K562 (cell line): Measurements from ENCODE around the gene MOGAT2. TPM values are rescaled to one million over a fixed set of nuclear protein-coding genes. Genes with fewer than 3 reads are reported as not detected.

ENCODE experiments used
- MTF1 ChIP-seq: fragments of 250-450 bp; sonication (Bioruptor Pico); IDR thresholded peaks from 2 replicates; pipeline ENCODE4 v1.9.0; 2021; ENCODE audit warnings: moderate library complexity, mild to moderate bottlenecking, inconsistent platforms, borderline replicate concordance
- PML ChIP-seq: IDR thresholded peaks from 2 replicates; pipeline ENCODE4 v1.6.1; 2012; ENCODE audit warnings: low read length, inconsistent platforms
- RNF2 ChIP-seq: sonication (generic); IDR thresholded peaks from 2 replicates; pipeline ENCODE4 v1.6.1; 2016
- ZBTB34 ChIP-seq: fragments of 250-450 bp; sonication (Bioruptor Pico); IDR thresholded peaks from 2 replicates; pipeline ENCODE4 v1.8.0; 2021; ENCODE audit warnings: mild to moderate bottlenecking, moderate library complexity
- polyA plus RNA-seq, 8 experiments: library from polyadenylated mRNA; depleted of rRNA in 4 of 8; stranded (reverse) in 5 of 8; unstranded in 3 of 8; fragments of >200 nt; fragmentation: Nextera tagmentation in 2 of 8; fragmentation: Illumina TruSeq in 1 of 8; extraction: Ambion mirVana in 2 of 8; extraction: Trizol in 1 of 8; gene quantifications; 2 replicates each; pipeline versions ENCODE4 v1.2.1 to v1.2.3, GENCODE V29; 2011 to 2014; ENCODE audit warnings: inconsistent platforms in 1 of 8, missing spikeins in 1 of 8
- total RNA-seq, 7 experiments: library from RNA; depleted of rRNA in 6 of 7; stranded (reverse); fragments of >200 nt in 6 of 7; fragmentation: Illumina TruSeq in 2 of 7; extraction: Trizol in 2 of 7; gene quantifications; 2 replicates each; pipeline versions ENCODE4 v1.2.1 to v1.2.3, GENCODE V29; 2011 to 2021; ENCODE audit warnings: low replicate concordance in 1 of 7
- TF ChIP-seq, protein P1 (sequence below), 2 experiments: fragments of 450-650 bp in 1 of 2; sonication (generic) in 1 of 2; formaldehyde crosslinking in 1 of 2; IDR thresholded peaks; 2 replicates each; pipeline versions ENCODE4 v1.7.1 to v1.9.0; 2016 to 2022; ENCODE audit warnings: inconsistent platforms in 1 of 2, mild to moderate bottlenecking in 1 of 2, missing genetic modification reagents in 1 of 2
- TF ChIP-seq, protein P2 (sequence below): sonication (generic); formaldehyde crosslinking; IDR thresholded peaks from 2 replicates; pipeline ENCODE4 v1.8.0; 2023; ENCODE audit warnings: mild to moderate bottlenecking, missing genetic modification reagents

Gene MOGAT2
- total and polyA plus RNA-seq, 9 of the 15 experiments (the other 6 are each of a cell fraction or from before 2014, with no cell fraction given), result 0.09 TPM; not detected in 7

GRCh38 chr11:75743711-75744563 is 26.3 kb downstream of the MOGAT2 start (continued):
- TF ChIP-seq, protein P1, sequence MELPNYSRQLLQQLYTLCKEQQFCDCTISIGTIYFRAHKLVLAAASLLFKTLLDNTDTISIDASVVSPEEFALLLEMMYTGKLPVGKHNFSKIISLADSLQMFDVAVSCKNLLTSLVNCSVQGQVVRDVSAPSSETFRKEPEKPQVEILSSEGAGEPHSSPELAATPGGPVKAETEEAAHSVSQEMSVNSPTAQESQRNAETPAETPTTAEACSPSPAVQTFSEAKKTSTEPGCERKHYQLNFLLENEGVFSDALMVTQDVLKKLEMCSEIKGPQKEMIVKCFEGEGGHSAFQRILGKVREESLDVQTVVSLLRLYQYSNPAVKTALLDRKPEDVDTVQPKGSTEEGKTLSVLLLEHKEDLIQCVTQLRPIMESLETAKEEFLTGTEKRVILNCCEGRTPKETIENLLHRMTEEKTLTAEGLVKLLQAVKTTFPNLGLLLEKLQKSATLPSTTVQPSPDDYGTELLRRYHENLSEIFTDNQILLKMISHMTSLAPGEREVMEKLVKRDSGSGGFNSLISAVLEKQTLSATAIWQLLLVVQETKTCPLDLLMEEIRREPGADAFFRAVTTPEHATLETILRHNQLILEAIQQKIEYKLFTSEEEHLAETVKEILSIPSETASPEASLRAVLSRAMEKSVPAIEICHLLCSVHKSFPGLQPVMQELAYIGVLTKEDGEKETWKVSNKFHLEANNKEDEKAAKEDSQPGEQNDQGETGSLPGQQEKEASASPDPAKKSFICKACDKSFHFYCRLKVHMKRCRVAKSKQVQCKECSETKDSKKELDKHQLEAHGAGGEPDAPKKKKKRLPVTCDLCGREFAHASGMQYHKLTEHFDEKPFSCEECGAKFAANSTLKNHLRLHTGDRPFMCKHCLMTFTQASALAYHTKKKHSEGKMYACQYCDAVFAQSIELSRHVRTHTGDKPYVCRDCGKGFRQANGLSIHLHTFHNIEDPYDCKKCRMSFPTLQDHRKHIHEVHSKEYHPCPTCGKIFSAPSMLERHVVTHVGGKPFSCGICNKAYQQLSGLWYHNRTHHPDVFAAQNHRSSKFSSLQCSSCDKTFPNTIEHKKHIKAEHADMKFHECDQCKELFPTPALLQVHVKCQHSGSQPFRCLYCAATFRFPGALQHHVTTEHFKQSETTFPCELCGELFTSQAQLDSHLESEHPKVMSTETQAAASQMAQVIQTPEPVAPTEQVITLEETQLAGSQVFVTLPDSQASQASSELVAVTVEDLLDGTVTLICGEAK (IDR thresholded peaks at IDR 0.05), result no peak
- TF ChIP-seq, protein P1 (CRISPR knock-in tag; IDR thresholded peaks at IDR 0.05), result no peak
- TF ChIP-seq, protein P2, sequence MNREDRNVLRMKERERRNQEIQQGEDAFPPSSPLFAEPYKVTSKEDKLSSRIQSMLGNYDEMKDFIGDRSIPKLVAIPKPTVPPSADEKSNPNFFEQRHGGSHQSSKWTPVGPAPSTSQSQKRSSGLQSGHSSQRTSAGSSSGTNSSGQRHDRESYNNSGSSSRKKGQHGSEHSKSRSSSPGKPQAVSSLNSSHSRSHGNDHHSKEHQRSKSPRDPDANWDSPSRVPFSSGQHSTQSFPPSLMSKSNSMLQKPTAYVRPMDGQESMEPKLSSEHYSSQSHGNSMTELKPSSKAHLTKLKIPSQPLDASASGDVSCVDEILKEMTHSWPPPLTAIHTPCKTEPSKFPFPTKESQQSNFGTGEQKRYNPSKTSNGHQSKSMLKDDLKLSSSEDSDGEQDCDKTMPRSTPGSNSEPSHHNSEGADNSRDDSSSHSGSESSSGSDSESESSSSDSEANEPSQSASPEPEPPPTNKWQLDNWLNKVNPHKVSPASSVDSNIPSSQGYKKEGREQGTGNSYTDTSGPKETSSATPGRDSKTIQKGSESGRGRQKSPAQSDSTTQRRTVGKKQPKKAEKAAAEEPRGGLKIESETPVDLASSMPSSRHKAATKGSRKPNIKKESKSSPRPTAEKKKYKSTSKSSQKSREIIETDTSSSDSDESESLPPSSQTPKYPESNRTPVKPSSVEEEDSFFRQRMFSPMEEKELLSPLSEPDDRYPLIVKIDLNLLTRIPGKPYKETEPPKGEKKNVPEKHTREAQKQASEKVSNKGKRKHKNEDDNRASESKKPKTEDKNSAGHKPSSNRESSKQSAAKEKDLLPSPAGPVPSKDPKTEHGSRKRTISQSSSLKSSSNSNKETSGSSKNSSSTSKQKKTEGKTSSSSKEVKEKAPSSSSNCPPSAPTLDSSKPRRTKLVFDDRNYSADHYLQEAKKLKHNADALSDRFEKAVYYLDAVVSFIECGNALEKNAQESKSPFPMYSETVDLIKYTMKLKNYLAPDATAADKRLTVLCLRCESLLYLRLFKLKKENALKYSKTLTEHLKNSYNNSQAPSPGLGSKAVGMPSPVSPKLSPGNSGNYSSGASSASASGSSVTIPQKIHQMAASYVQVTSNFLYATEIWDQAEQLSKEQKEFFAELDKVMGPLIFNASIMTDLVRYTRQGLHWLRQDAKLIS (CRISPR knock-in tag), result no peak
- TF ChIP-seq MTF1 (CRISPR knock-in tag) (no peak), RNF2 (no peak), PML (no peak), ZBTB34 (CRISPR knock-in tag) (no peak)
